Measurements from ENCODE around the gene NUDT1.

GRCh38 chr7:2232766-2233520 is 9.1 kb upstream of the NUDT1 start, which contains the start of gene MAD1L1:
- peak in 1 of 2 donors; percentile 43 for TF ChIP-seq POLR2A (IDR thresholded peaks at IDR 0.05)
- TF ChIP-seq, protein P1, sequence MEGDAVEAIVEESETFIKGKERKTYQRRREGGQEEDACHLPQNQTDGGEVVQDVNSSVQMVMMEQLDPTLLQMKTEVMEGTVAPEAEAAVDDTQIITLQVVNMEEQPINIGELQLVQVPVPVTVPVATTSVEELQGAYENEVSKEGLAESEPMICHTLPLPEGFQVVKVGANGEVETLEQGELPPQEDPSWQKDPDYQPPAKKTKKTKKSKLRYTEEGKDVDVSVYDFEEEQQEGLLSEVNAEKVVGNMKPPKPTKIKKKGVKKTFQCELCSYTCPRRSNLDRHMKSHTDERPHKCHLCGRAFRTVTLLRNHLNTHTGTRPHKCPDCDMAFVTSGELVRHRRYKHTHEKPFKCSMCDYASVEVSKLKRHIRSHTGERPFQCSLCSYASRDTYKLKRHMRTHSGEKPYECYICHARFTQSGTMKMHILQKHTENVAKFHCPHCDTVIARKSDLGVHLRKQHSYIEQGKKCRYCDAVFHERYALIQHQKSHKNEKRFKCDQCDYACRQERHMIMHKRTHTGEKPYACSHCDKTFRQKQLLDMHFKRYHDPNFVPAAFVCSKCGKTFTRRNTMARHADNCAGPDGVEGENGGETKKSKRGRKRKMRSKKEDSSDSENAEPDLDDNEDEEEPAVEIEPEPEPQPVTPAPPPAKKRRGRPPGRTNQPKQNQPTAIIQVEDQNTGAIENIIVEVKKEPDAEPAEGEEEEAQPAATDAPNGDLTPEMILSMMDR (IDR thresholded peaks at IDR 0.05): no peak
